Endothelial cell of umbilical vein (primary cell): ENCODE results near the gene TBC1D5.

ENCODE experiments used
- EZH2 ChIP-seq: IDR thresholded peaks from 2 replicates; pipeline ENCODE4 v1.6.1; 2012; ENCODE audit warnings: borderline replicate concordance, low read depth, mild to moderate bottlenecking, moderate library complexity, low read length, inconsistent platforms; ENCODE audit not compliant: severe bottlenecking
- FOS ChIP-seq: IDR thresholded peaks from 2 replicates; pipeline ENCODE4 v1.6.1; 2011; ENCODE audit warnings: mild to moderate bottlenecking, low read length, moderate library complexity, borderline replicate concordance; ENCODE audit not compliant: insufficient read depth
- GATA2 ChIP-seq: IDR thresholded peaks from 2 replicates; pipeline ENCODE4 v1.7.0; 2011; ENCODE audit warnings: low read depth, mild to moderate bottlenecking, moderate library complexity, mixed read lengths, low read length; ENCODE audit not compliant: insufficient read length, insufficient read depth
- MYC ChIP-seq: IDR thresholded peaks from one replicate; pipeline ENCODE4 v1.6.1; 2011; ENCODE audit warnings: mild to moderate bottlenecking, low read depth, low read length
- POLR2A ChIP-seq: IDR thresholded peaks from 2 replicates; pipeline ENCODE4 v1.6.1; 2012; ENCODE audit warnings: low read depth, mild to moderate bottlenecking, control low read depth, low read length
- POLR2AphosphoS5 ChIP-seq: IDR thresholded peaks from 2 replicates; pipeline ENCODE4 v1.6.1; 2012; ENCODE audit warnings: low read depth, mild to moderate bottlenecking, control low read depth, low read length, moderate library complexity; ENCODE audit not compliant: insufficient read depth
- TF ChIP-seq, protein P1 (sequence below), 2 donors: IDR thresholded peaks; 1 replicate in 1 of 2; 2 replicates in 1 of 2; pipeline ENCODE4 v1.5.1; 2011; ENCODE audit warnings: low read length in 2 of 2, mild to moderate bottlenecking in 2 of 2, moderate library complexity in 2 of 2, control low read depth in 1 of 2, inconsistent platforms in 1 of 2, low read depth in 1 of 2; ENCODE audit not compliant: insufficient read depth in 1 of 2; ENCODE audit errors: extremely low read depth in 1 of 2
- TF ChIP-seq, protein P2 (sequence below): IDR thresholded peaks from 2 replicates; pipeline ENCODE4 v1.6.1; 2011; ENCODE audit not compliant: insufficient read depth, insufficient read length

DNA sequence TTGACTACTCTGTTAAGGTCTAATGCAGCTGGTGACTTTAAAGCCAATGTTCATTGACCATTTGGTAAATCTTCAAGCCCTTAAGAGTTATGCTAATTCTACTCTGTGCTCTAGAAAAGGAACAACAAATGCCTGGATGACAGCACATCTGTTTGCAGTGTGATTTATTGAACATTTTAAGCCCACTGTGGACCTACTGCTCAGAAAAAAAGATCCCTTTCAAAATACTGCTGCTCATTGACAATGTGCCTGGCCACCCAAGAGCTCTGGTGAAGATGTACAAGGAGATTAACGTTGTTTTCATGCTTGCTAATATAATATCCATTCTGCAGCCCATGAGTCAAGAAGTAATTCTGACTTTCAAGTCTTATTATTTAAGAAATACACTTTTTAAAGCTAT is 110.8 kb downstream of the TBC1D5 start:
- TF ChIP-seq POLR2A (no peak), POLR2AphosphoS5 (no peak), GATA2 (no peak), FOS (no peak), MYC (no peak), EZH2 (no peak)
- TF ChIP-seq, protein P1, sequence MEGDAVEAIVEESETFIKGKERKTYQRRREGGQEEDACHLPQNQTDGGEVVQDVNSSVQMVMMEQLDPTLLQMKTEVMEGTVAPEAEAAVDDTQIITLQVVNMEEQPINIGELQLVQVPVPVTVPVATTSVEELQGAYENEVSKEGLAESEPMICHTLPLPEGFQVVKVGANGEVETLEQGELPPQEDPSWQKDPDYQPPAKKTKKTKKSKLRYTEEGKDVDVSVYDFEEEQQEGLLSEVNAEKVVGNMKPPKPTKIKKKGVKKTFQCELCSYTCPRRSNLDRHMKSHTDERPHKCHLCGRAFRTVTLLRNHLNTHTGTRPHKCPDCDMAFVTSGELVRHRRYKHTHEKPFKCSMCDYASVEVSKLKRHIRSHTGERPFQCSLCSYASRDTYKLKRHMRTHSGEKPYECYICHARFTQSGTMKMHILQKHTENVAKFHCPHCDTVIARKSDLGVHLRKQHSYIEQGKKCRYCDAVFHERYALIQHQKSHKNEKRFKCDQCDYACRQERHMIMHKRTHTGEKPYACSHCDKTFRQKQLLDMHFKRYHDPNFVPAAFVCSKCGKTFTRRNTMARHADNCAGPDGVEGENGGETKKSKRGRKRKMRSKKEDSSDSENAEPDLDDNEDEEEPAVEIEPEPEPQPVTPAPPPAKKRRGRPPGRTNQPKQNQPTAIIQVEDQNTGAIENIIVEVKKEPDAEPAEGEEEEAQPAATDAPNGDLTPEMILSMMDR (IDR thresholded peaks at IDR 0.05; ENCODE audit: extremely low read depth in 1 of 2, insufficient read depth in 1 of 2, low read depth in 1 of 2, low read length in 2 of 2) = no peak
- TF ChIP-seq, protein P2, sequence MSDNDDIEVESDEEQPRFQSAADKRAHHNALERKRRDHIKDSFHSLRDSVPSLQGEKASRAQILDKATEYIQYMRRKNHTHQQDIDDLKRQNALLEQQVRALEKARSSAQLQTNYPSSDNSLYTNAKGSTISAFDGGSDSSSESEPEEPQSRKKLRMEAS = no peak
